HepG2 (cell line): ENCODE data around the gene NKAIN2. TPM values are rescaled to one million over a fixed set of nuclear protein-coding genes. Genes with fewer than 3 reads are reported as not detected.

Source experiments
- ATAC-seq: fragments of 200-7000 bp; cut with Tn5 transposase; 3 replicates; pipeline ENCODE4 v1.9.1; 2020; ENCODE audit warnings: mild to moderate bottlenecking, moderate library complexity
- BruUV-seq: library from RNA; stranded (reverse); fragments of 400-500 nt; replicated peaks from 2 replicates; lab custom pipeline; 2021; lab: Mats Ljungman, UMichigan
- CTCF ChIA-PET: fragments of 300-600 bp; formaldehyde crosslinking; extraction: SDS; loops from one replicate; lab custom pipeline; 2021; ENCODE audit warnings: low total read pairs, inconsistent platforms, low intra/inter-chr PET ratio; lab: Yijun Ruan, JAX
- POLR2A ChIA-PET: fragments of 350-600 bp; sonication (Branson Sonifier 250); formaldehyde crosslinking; loops from one replicate; lab custom pipeline; 2020; ENCODE audit warnings: antibody characterized with exemption, inconsistent platforms; lab: Yijun Ruan, JAX
- DNase-seq: peaks from one replicate; pipeline ENCODE4 v3.0.0-alpha.2; 2015; ENCODE audit warnings: low spot score
- FAIRE-seq: peaks from 3 replicates; lab custom pipeline; 2011; peaks lifted over from hg19 to GRCh38; lab: Jason Lieb, UNC
- H2AFZ ChIP-seq: one replicate; pipeline ENCODE4 v1.6.1; 2011; ENCODE audit warnings: low read length, inconsistent platforms
- H3K27ac ChIP-seq: fragments of 300-600 bp; 3 replicates; pipeline ENCODE4 v1.8.0; 2011; ENCODE audit warnings: mixed run types, mild to moderate bottlenecking, mixed read lengths, low read length, inconsistent platforms; ENCODE audit not compliant: insufficient read depth; ENCODE audit errors: extremely low read length
- H3K27me3 ChIP-seq, 2 experiments: fragments of 200-600 bp in 1 of 2; 2 replicates in 1 of 2; 3 replicates in 1 of 2; pipeline versions ENCODE4 v1.6.0 to v1.8.0; 2011; ENCODE audit warnings: low read length in 2 of 2, mild to moderate bottlenecking in 2 of 2, moderate library complexity in 2 of 2, inconsistent platforms in 1 of 2; ENCODE audit not compliant: insufficient read depth in 2 of 2, control insufficient read depth in 1 of 2
- H3K36me3 ChIP-seq, 2 experiments: fragments of 200-600 bp in 1 of 2; replicated peaks in 1 of 2; 2 replicates in 1 of 2; 3 replicates in 1 of 2; pipeline versions ENCODE4 v1.5.1 to v1.8.0; 2011; ENCODE audit warnings: low read length in 2 of 2, inconsistent platforms in 1 of 2; ENCODE audit not compliant: insufficient read depth in 2 of 2, control insufficient read depth in 1 of 2
- H3K4me1 ChIP-seq: 2 replicates; pipeline ENCODE4 v1.5.1; 2012; ENCODE audit warnings: low read length, inconsistent platforms; ENCODE audit not compliant: insufficient read depth
- H3K4me2 ChIP-seq: 2 replicates; pipeline ENCODE4 v1.6.0; 2011; ENCODE audit warnings: low read depth, low read length, inconsistent platforms
- H3K4me3 ChIP-seq, 3 experiments: fragments of 200-600 bp in 1 of 3; sonication (generic), shearing (Covaris generic) in 1 of 3; replicated peaks in 1 of 3; 2 replicates each; pipeline ENCODE4 v1.5.1; 2011 to 2016; ENCODE audit warnings: low read length in 3 of 3, inconsistent platforms in 2 of 3, low read depth in 2 of 3, mild to moderate bottlenecking in 2 of 3, control low read depth in 1 of 3, mixed read lengths in 1 of 3; ENCODE audit not compliant: insufficient read depth in 1 of 3
- H3K79me2 ChIP-seq: one replicate; pipeline ENCODE4 v1.6.1; 2011; ENCODE audit warnings: low read length, inconsistent platforms; ENCODE audit not compliant: insufficient read depth
- H3K9ac ChIP-seq: 2 replicates; pipeline ENCODE4 v1.6.0; 2011; ENCODE audit warnings: mild to moderate bottlenecking, low read depth, low read length, inconsistent platforms; ENCODE audit not compliant: insufficient read depth
- H3K9me3 ChIP-seq: 2 replicates; pipeline ENCODE4 v1.5.1; 2012; ENCODE audit warnings: mild to moderate bottlenecking, low read length
- H4K20me1 ChIP-seq: 2 replicates; pipeline ENCODE4 v1.6.0; 2011; ENCODE audit warnings: inconsistent platforms, mild to moderate bottlenecking, low read length, moderate library complexity; ENCODE audit not compliant: insufficient read depth
- ATF5 ChIP-seq: sonication (generic); formaldehyde crosslinking; IDR thresholded peaks from 2 replicates; pipeline ENCODE4 v1.4.0; 2020; ENCODE audit warnings: mild to moderate bottlenecking, low read depth, missing genetic modification reagents
- GTF2F1 ChIP-seq: fragments of 150-350 bp; IDR thresholded peaks from 2 replicates; pipeline ENCODE4 v1.6.1; 2014; ENCODE audit warnings: low read length
- HES4 ChIP-seq: sonication (generic); formaldehyde crosslinking; IDR thresholded peaks from 2 replicates; pipeline ENCODE4 v1.9.0; 2021; ENCODE audit warnings: mild to moderate bottlenecking, missing genetic modification reagents, borderline replicate concordance
- IKZF1 ChIP-seq: fragments of 450-650 bp; IDR thresholded peaks from 2 replicates; pipeline ENCODE4 v1.7.1; 2016
- ISL2 ChIP-seq: sonication (generic); formaldehyde crosslinking; IDR thresholded peaks from 2 replicates; pipeline ENCODE4 v1.5.0; 2020; ENCODE audit warnings: missing genetic modification reagents
- NR3C1 ChIP-seq: sonication (generic); formaldehyde crosslinking; IDR thresholded peaks from 2 replicates; pipeline ENCODE4 v1.4.0; 2020; ENCODE audit warnings: missing genetic modification reagents
- ZKSCAN8 ChIP-seq: IDR thresholded peaks from 2 replicates; pipeline ENCODE4 v1.6.1; 2016; ENCODE audit warnings: borderline replicate concordance, missing genetic modification reagents, missing compliant biosample characterization
- ZNF24 ChIP-seq: fragments of 450-650 bp; IDR thresholded peaks from 2 replicates; pipeline ENCODE4 v1.6.1; 2017; ENCODE audit warnings: antibody characterized with exemption, mild to moderate bottlenecking
- ZNF274 ChIP-seq: sonication (generic); formaldehyde crosslinking; IDR thresholded peaks from 2 replicates; pipeline ENCODE4 v1.5.1; 2020; ENCODE audit warnings: mild to moderate bottlenecking, missing genetic modification reagents
- ZNF331 ChIP-seq: sonication (generic); formaldehyde crosslinking; IDR thresholded peaks from 2 replicates; pipeline ENCODE4 v1.4.0; 2020; ENCODE audit warnings: missing genetic modification reagents
- ZNF441 ChIP-seq: sonication (generic); formaldehyde crosslinking; IDR thresholded peaks from 2 replicates; pipeline ENCODE4 v1.7.0; 2021; ENCODE audit warnings: missing genetic modification reagents, borderline replicate concordance
- WGBS: methylation state at CpG from one replicate; pipeline ENCODE4 v1.1.6; 2017; ENCODE audit warnings: low lambda C conversion rate; 5-methylcytosine and 5-hydroxymethylcytosine counted together
- in situ Hi-C: cut with HindIII; loops from 2 replicates; pipeline ENCODE4 v1.10.0; 2017; ENCODE audit warnings: low pct_unique_long_range_greater_than_20kb; ENCODE audit not compliant: extremely low pct_ligation_motif_present
- intact Hi-C: fragments of 100-400 bp; cut with micrococcal nuclease; formaldehyde crosslinking; loops from one replicate; pipeline ENCODE4 v1.10.0; 2022; ENCODE audit not compliant: unreplicated experiment
- polyA plus RNA-seq, 8 experiments: library from polyadenylated mRNA; depleted of rRNA in 3 of 8; stranded (reverse) in 7 of 8; unstranded in 1 of 8; fragments of >200 nt; fragmentation: Illumina TruSeq in 4 of 8; extraction: Trizol in 4 of 8; gene quantifications; 2 replicates each; pipeline versions ENCODE4 v1.2.1 to v1.2.3, GENCODE V29; 2011 to 2016; ENCODE audit warnings: low read depth in 4 of 8, missing spikeins in 1 of 8, mixed read lengths in 1 of 8; ENCODE audit not compliant: insufficient read depth in 1 of 8
- total RNA-seq, 5 experiments: library from RNA; depleted of rRNA; stranded (reverse); fragments of >200 nt; fragmentation: Illumina TruSeq; extraction: Trizol; gene quantifications; 2 replicates each; pipeline ENCODE4 v1.2.3, GENCODE V29; 2016; ENCODE audit warnings: low read depth in 1 of 5
- TF ChIP-seq, protein P1 (sequence below): sonication (generic); formaldehyde crosslinking; IDR thresholded peaks from 2 replicates; pipeline ENCODE4 v1.5.1; 2020; ENCODE audit warnings: missing genetic modification reagents, mild to moderate bottlenecking, borderline replicate concordance
- TF ChIP-seq, protein P2 (sequence below): sonication (generic); formaldehyde crosslinking; conservative IDR thresholded peaks from 2 replicates; pipeline ENCODE4 v1.4.0; 2020; ENCODE audit warnings: missing genetic modification reagents

Gene NKAIN2
- total and polyA plus RNA-seq, 2 of the 13 experiments (the other 11 are each of a cell fraction or from before 2014, with no cell fraction given) = not detected

DNA sequence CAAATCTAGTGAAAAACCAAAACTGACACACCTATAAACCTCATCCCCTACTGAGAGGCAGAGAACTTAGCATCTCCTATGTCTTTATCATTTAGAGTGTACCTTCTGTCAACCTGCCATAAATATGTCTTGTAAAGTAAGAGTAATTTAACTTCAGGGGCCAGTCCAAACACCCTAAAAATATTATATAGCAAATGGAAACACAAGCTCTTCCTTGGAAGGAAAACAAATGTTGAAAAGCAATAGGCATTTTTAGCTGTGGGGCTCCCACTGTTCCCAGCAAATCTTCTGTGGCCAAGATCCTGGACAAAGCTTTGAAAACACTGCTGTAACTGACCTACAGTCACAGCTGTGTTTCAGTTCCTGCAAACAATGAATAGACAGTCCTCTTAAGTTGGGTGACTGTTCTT lies 1018.5 kb downstream of the NKAIN2 start (continued):
- TF ChIP-seq ATF5 (no peak), HES4 (no peak), NR3C1 (CRISPR knock-in tag) (no peak), GTF2F1 (no peak), IKZF1 (no peak)
- TF ChIP-seq, protein P1, sequence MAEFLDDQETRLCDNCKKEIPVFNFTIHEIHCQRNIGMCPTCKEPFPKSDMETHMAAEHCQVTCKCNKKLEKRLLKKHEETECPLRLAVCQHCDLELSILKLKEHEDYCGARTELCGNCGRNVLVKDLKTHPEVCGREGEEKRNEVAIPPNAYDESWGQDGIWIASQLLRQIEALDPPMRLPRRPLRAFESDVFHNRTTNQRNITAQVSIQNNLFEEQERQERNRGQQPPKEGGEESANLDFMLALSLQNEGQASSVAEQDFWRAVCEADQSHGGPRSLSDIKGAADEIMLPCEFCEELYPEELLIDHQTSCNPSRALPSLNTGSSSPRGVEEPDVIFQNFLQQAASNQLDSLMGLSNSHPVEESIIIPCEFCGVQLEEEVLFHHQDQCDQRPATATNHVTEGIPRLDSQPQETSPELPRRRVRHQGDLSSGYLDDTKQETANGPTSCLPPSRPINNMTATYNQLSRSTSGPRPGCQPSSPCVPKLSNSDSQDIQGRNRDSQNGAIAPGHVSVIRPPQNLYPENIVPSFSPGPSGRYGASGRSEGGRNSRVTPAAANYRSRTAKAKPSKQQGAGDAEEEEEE (CRISPR knock-in tag) = no peak

GRCh38 chr6:124822721-124823120 lies 1019.1 kb downstream of the NKAIN2 start:
- H3K4me2 ChIP-seq = no peak overlapping the region
- ATAC-seq (no peak), FAIRE-seq (no peak), DNase-seq (no peak)
- POLR2A ChIA-PET = no interaction called here
- H3K36me3 ChIP-seq = no peaks in the 10 kb centered on the region
- WGBS = 2% methylated on average over 3 of the region's 3 CpGs
- in situ Hi-C loops (no loop called here), intact Hi-C loops (no loop called here)
- no peak overlapping the region for H3K27ac ChIP-seq
- no TSS peak for BruUV-seq
- peaks cover 0 to 4% of the 10 kb centered on the region in 2 experiments; a peak in 1 of 5 replicates for H3K27me3 ChIP-seq
- no peaks in the 10 kb centered on the region for H3K9me3 ChIP-seq
- CTCF ChIA-PET = no interaction called here
- H3K79me2 ChIP-seq = no peaks in the 10 kb centered on the region
- no peak overlapping the region for H3K9ac ChIP-seq
- TF ChIP-seq ZNF441 (no peak), ZNF331 (CRISPR knock-in tag) (no peak), ISL2 (CRISPR knock-in tag) (no peak), ZKSCAN8 (CRISPR knock-in tag) (no peak), ZNF274 (CRISPR knock-in tag) (no peak), ZNF24 (no peak)
- TF ChIP-seq, protein P2, sequence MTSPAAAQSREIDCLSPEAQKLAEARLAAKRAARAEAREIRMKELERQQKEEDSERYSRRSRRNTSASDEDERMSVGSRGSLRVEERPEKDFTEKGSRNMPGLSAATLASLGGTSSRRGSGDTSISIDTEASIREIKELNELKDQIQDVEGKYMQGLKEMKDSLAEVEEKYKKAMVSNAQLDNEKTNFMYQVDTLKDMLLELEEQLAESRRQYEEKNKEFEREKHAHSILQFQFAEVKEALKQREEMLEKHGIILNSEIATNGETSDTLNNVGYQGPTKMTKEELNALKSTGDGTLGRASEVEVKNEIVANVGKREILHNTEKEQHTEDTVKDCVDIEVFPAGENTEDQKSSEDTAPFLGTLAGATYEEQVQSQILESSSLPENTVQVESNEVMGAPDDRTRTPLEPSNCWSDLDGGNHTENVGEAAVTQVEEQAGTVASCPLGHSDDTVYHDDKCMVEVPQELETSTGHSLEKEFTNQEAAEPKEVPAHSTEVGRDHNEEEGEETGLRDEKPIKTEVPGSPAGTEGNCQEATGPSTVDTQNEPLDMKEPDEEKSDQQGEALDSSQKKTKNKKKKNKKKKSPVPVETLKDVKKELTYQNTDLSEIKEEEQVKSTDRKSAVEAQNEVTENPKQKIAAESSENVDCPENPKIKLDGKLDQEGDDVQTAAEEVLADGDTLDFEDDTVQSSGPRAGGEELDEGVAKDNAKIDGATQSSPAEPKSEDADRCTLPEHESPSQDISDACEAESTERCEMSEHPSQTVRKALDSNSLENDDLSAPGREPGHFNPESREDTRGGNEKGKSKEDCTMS = no peak
- H3K4me1 ChIP-seq = no peaks in the 10 kb centered on the region
- H2AFZ ChIP-seq = no peak overlapping the region
- H4K20me1 ChIP-seq = no peaks in the 10 kb centered on the region
- no peak overlapping the region for H3K4me3 ChIP-seq
